Measurements from ENCODE around the gene LILRB1.
"Not testable (repeated sequence)": the region's sequence is repeated elsewhere in the genome, so short reads cannot be mapped to it uniquely, and the experiment has no call there.

Gene LILRB1

DNA sequence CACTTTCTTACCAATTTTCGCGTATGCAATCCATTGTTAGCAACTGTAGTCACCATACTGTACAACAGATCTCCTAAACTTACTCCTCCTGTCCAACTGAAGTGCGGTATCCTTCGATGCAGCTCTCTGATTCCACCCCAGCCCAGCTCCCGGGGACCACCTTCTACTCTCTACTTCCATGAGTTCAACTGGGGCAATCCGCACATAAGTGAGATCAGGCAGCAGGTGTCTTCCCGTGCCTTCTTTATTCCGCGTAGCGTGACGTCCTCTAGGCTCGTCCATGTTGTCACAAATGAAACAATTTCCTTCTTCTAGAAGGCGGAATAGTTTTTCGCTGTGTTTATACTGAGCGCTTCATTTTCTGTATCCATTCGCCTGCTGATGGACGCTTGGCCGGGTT lies 8.4 kb downstream of the LILRB1 start:
- H3K4me3 ChIP-seq (replicated peaks; ENCODE audit: insufficient read depth, low read length) = no peak overlapping the region
- DNase-seq (ENCODE audit: low read depth in 1 of 2, low spot score in 1 of 2) = no peak
- TF ChIP-seq GABPA (IDR thresholded peaks at IDR 0.05; ENCODE audit: low read depth) = no peak
- TF ChIP-seq REST (IDR thresholded peaks at IDR 0.05; ENCODE audit: insufficient replicate concordance, low read depth) = no peak
- TF ChIP-seq POLR2AphosphoS5 (IDR thresholded peaks at IDR 0.05; ENCODE audit: low read depth) = no peak
- no peak for TF ChIP-seq SPI1 (IDR thresholded peaks at IDR 0.05; ENCODE audit: borderline replicate concordance, low read depth)
- TF ChIP-seq, protein P1, sequence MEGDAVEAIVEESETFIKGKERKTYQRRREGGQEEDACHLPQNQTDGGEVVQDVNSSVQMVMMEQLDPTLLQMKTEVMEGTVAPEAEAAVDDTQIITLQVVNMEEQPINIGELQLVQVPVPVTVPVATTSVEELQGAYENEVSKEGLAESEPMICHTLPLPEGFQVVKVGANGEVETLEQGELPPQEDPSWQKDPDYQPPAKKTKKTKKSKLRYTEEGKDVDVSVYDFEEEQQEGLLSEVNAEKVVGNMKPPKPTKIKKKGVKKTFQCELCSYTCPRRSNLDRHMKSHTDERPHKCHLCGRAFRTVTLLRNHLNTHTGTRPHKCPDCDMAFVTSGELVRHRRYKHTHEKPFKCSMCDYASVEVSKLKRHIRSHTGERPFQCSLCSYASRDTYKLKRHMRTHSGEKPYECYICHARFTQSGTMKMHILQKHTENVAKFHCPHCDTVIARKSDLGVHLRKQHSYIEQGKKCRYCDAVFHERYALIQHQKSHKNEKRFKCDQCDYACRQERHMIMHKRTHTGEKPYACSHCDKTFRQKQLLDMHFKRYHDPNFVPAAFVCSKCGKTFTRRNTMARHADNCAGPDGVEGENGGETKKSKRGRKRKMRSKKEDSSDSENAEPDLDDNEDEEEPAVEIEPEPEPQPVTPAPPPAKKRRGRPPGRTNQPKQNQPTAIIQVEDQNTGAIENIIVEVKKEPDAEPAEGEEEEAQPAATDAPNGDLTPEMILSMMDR (IDR thresholded peaks at IDR 0.05; ENCODE audit: insufficient read depth, low read length) = no peak
- H3K27me3 ChIP-seq (ENCODE audit: insufficient read depth, poor library complexity, severe bottlenecking) = no peaks in the 10 kb centered on the region
- H3K27ac ChIP-seq (replicated peaks) = no peak overlapping the region

DNA sequence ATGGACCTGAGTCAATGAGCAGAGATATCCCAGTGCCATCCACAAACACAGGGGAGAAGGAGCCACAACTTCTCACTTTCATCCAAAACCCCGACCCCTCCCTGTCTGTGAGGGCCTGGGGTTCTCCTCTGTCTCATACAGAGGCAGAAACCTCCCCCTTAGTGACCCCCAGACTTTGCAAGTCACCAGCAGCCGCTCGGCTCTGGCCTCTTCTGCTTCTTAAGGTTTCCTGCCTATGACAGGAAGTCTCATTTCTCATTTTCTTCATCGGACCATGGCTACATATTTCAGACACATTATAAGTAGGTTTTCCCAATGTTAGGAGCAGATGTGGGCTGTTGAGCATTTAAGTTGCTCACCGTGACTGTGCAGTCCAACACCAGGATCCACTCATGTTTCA lies 12.7 kb downstream of the LILRB1 start:
- not testable (repeated sequence) for H3K4me3 ChIP-seq (replicated peaks; ENCODE audit: insufficient read depth, low read length); H3K27me3 ChIP-seq (ENCODE audit: insufficient read depth, poor library complexity, severe bottlenecking); H3K27ac ChIP-seq (replicated peaks); DNase-seq (ENCODE audit: low read depth in 1 of 2, low spot score in 1 of 2)

- not testable (repeated sequence) for H3K27me3 ChIP-seq (ENCODE audit: insufficient read depth, poor library complexity, severe bottlenecking); H3K4me3 ChIP-seq (replicated peaks; ENCODE audit: insufficient read depth, low read length); H3K27ac ChIP-seq (replicated peaks); DNase-seq (ENCODE audit: low read depth in 1 of 2, low spot score in 1 of 2)
Measured at GRCh38 chr19:54643583-54643982, 13.3 kb downstream of the LILRB1 start.

DNA sequence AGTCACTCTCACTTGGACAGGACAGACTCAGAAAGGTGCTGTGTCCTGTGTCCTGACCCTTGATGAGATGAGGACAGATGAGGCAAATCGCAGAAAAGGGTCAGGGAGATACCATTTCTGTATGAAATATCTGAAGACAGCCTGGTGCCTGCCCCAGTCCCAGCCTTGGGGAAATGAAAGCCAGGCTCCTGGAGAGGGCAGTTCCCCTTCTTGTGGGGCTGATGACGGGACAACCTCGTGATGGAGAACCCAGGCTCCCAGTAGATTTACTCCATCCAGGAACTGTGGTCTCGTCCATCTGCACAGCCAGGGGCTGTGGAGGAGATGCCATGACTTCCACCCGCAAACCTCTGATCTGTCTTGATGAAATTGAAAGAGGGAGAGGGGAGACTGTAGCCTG lies 13.8 kb downstream of the LILRB1 start:
- peaks cover 2% of the 10 kb centered on the region for H3K27me3 ChIP-seq (ENCODE audit: insufficient read depth, poor library complexity, severe bottlenecking)
- no peak for DNase-seq (ENCODE audit: low read depth in 1 of 2, low spot score in 1 of 2)
- TF ChIP-seq SPI1 (IDR thresholded peaks at IDR 0.05; ENCODE audit: borderline replicate concordance, low read depth) (peak; percentile 10; the same call in 1 of the 2 replicates), POLR2AphosphoS5 (IDR thresholded peaks at IDR 0.05; ENCODE audit: low read depth) (no peak)
- TF ChIP-seq, protein P1 (IDR thresholded peaks at IDR 0.05; ENCODE audit: insufficient read depth, low read length) = no peak
- H3K27ac ChIP-seq (replicated peaks) = no peak overlapping the region
- H3K4me3 ChIP-seq (replicated peaks; ENCODE audit: insufficient read depth, low read length) = no peak overlapping the region

- DNase-seq (ENCODE audit: low read depth in 1 of 2, low spot score in 1 of 2) = no peak
- no peak overlapping the region for H3K27ac ChIP-seq (replicated peaks)
- TF ChIP-seq, protein P1 (IDR thresholded peaks at IDR 0.05; ENCODE audit: insufficient read depth, low read length) = no peak
- TF ChIP-seq REST (IDR thresholded peaks at IDR 0.05; ENCODE audit: insufficient replicate concordance, low read depth) = no peak
- no peak for TF ChIP-seq SPI1 (IDR thresholded peaks at IDR 0.05; ENCODE audit: borderline replicate concordance, low read depth)
- TF ChIP-seq GABPA (IDR thresholded peaks at IDR 0.05; ENCODE audit: low read depth) = no peak
- TF ChIP-seq POLR2AphosphoS5 (IDR thresholded peaks at IDR 0.05; ENCODE audit: low read depth) = no peak
- no peak overlapping the region for H3K4me3 ChIP-seq (replicated peaks; ENCODE audit: insufficient read depth, low read length)
- H3K27me3 ChIP-seq (ENCODE audit: insufficient read depth, poor library complexity, severe bottlenecking) = peaks cover 4% of the 10 kb centered on the region
Measured at GRCh38 chr19:54646331-54646841, 16.1 kb downstream of the LILRB1 start.
